ENCODE data around the gene DRP2.

GRCh38 chrX:101252634-101253033 is 33.0 kb downstream of the DRP2 start:
- TF ChIP-seq CTCF (IDR thresholded peaks at IDR 0.05), result no peak
- no peak for TF ChIP-seq POLR2A (IDR thresholded peaks at IDR 0.05)

All from Peyer's patch (tissue), 4 donors.